ENCODE results near the gene IFIT1B.
"Not testable (repeated sequence)": the region's sequence is repeated elsewhere in the genome, so short reads cannot be mapped to it uniquely, and the experiment has no call there.

Gene IFIT1B

DNA sequence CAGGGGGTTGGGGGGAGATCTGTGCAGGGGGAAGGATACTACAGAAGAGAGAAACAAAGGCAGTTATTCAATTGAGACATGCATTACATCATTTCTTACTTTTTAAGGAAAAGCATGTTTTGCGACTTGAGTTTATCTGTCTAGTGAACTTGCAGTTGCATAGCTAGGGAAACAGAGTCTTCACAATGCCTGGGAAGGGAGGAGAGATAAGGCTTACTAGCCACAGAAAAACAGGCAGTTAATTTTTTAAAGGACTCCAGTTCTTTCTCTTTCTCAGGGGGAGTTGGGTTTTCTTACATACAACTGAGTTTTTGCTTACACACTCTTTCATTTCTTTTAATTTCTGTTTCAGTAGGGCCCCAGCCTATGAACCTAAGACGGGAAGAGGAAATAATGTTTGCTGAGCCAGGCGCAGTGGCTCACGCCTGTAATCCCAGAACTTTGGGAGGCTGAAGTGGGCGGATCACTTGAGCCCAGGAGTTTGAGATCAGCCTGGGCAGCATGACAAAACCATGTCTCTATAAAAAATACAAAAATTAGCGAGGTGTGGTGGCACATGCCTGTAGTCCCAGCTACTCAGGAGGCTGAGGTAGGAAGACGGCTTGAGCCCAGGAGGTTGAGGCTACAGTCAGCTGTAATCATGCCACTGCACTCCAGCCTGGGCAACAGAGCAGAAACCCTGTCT is 27.1 kb upstream of the IFIT1B start:
- DNase-seq = not testable (repeated sequence)

DNA sequence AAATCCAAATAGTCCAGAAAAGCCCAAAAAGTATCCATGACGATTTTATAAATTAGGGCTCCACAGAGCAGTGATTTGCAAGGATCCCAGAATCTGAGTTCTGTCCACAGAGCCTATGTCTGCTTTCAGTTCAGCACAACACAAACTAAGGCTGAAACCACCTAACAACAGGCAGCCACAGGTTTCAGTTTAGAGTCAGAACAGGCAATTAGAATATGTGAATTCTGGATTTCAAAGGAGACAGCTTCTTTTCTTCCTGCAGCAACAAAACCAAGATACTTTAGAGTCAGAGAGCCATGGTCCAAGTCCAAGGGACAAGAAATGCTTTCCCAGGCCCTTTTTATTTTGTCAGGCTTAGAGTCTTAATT is 26.5 kb upstream of the IFIT1B start:
- no peak for DNase-seq

DNA sequence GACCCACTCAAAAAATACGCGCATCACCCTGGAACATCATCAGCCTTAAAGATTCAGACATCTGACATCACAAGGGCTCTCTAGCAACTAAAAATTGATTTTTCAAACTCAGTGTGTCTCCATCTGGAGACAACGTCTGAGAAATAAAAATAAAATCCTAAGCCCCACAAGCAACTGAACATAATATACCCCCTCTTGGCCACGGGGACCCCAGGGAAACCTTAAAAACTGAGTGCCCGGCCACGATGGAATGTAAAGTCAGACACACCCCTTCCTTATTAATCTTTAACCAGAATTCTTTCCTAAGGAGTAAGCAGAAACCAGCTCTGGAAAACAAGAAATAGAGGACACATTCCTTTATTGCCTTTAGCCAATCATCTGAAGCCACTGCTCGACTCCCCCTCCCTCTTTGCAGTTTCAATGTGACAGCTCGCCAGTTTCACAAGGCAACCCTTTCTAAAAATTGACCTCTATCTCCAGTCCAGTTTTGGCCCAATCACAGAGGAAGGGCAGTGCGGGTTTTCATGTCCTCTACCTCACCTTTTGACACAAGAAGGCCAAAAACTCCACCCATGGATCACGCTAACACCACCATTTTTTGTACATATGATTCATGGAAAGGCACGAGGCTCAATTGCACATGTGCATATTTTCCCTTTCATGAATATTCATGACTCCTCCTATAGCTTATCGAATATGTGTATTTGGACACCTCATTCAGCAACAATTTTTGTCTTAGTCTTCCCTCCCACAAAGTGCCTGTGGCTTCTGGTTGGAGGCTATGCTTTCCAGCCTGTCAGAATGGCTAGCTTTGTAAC is 25.9 kb upstream of the IFIT1B start:
- DNase-seq = no peak

DNA sequence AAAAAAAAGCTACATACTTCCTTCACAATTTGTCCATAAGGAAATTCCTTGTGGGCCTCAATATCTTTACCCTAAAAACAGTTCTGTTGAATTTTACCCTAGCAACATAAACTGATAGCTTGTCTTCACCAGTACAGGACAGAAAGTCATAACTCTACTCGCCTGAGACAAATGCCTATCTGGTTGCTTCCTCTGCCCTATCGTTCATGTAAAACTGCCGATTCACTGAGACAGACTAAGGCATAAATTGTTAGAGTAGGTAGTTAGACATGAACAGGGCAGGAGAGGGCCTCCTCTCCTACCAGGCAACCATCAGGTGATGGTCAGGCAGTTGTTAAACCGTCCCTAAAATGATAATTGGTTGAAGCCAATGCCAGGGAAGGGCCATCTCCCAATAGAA is 25.1 kb upstream of the IFIT1B start:
- no peak for DNase-seq

DNA sequence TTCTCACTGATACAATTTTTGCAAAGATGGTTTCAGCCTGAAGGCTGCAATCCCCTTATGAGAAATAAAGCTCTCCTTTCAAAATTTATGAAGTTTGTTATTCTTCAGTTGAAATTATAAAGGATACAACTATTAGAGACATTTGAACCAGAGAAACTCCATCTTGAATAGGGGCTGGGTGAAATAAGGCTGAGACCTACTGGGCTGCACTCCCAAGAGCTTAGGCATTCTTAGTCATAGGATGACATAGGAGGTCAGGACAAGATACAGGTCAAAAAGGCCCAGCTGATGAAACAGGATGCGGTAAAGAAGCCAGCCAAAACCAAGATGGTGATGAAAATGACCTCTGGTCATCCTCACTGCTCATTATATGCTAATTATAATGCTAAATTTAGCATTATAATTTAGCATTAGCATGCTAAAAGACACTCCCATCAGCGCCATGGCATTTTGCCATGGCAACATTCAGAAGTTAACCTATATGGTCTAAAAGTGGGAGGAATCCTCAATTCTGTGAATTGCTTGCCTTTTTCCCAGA is 22.4 kb upstream of the IFIT1B start:
- DNase-seq = no peak

DNA sequence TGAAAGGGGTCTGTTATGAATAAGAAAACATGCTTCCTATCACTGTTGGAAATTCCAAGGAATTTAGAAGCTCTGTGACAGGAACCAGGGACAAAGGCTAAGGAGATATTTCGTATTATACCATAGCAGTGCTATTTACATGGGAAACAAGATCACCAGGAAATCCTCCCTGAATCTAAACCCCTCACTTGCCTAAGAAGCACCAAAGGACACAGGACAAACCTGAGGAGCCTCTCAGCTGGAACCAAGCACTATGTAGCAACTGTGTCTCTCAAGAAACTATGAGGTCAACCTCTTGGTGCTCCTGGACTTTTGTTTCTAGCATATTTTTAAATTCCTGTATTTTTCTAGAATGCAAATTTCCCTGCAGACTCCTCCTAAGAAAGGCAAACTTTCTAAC is 20.8 kb upstream of the IFIT1B start:
- DNase-seq = no peak

DNA sequence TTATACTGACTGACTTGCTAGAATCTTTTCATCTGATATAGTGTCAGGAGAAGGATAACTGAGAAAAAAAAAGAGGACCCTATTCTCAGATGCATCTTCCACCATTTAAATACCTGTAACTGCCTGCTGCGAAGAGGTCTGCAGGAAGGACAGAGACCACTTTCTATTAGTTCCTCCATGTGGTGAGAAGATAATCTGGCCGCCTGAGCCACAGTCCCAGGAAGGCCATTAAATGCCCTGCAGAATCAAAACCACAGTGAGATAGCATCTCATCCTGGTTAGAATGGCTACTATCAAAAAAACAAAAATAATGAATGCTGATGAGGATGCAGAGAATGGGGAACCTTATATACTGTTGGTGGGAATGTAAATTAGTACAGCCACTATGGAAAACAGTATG is 19.9 kb upstream of the IFIT1B start:
- no peak for DNase-seq

DNA sequence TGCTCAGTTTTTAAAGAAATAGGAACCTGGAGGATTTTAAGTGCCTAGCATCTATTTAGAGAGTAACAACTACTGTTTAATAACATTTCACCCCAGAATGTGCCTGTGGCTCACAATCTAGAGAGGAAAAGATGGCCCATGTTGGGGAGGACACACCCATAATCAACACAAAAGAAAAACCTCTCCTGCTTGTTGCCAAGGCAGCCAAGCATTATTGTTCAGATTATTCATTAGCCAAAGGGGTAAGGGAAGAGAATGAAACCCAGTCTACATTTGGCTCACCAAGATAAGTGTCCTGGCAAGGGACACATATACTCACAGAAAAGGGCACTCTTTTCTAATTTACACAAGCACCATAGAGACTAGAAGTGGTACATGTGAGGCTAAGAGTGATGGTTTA is 17.7 kb upstream of the IFIT1B start:
- DNase-seq = no peak

DNA sequence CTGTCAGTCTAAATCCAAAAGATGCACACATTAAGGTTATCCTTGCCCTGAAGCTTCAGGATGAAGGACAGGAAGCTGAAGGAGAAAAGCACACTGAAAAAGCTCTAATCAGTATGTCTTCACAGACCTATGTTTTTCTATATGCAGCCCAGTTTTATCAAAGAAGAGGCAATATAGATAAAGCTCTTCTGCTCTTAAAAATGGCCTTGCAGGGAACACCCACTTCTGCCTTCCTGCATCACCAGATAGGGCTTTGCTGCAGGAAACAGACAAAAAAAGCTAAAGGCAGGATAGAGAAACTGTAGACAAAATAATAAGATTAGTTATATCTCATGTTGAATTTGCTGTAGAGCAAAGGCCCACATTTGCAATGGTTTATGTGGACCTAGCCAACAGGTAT is 14.9 kb upstream of the IFIT1B start:
- no peak for DNase-seq

DNA sequence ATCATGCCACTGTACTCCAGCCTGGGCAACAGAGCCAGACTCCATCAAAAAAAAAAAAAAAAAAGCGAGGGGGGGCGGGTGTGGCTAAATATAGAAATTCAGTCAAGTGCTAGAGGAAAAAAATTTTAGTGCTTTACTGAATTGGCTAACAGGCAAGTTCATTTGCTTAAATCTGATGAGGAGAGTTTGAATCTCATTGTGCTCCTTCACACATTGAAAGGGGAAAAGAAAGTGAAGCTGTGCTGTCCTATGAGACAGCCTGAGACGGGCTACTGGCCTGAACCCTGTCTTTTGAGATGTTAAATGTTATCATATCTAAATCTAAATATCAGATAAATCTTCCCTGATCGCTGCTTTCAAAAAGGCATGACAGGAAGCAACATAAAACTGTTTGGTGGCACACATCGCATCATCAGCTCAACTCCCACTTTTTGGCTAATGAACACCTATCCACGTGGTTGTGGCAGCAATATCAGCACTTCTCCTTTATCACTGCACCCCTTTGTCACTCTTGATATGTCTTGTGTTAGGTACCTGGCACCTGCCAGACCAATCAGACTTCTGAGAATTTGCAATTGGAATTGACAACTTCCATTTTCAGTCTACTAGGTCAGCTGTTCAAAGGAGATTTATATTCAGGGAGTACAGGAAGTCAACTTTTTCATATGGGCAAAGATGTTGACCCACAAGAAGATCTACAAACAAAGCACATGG is 14.0 kb upstream of the IFIT1B start:
- DNase-seq = no peak

DNA sequence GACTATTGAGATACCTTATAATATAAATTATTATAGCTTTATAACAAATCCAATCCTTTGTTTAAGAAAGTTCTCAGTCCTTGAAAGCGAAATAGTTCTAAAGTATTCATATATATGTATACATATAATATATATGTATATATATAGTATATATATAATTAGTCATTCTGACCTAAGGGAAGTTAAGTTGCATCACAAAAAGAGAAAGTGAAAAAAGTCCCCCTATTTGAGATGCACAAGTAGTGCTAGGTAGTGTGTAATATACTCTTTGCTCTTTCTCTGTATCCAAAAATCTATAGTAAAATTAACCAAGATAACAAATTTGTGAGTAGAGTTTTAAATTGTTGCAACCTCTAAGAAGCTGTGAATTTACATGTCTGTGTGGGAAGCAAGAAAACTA is 13.3 kb upstream of the IFIT1B start:
- DNase-seq = no peak

DNA sequence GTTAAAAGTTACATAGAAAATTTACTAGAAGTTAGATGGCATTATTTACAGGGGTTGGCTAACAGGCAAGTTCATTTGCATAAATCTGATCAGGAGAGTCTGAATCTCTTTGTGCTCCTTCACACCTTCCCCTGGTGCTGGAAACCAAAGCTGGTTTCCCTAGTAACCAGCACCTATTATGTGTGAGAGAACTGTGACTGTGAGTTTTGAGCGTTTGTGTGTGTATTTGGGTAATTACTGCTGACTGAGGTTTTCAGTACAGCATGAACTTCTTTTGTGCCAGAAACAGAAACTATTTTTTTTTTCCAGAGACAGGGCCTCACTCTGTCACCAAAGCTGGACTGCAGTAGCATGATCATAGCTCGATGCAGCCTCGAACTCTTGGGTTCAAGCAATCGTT is 10.3 kb upstream of the IFIT1B start:
- DNase-seq = no peak

DNA sequence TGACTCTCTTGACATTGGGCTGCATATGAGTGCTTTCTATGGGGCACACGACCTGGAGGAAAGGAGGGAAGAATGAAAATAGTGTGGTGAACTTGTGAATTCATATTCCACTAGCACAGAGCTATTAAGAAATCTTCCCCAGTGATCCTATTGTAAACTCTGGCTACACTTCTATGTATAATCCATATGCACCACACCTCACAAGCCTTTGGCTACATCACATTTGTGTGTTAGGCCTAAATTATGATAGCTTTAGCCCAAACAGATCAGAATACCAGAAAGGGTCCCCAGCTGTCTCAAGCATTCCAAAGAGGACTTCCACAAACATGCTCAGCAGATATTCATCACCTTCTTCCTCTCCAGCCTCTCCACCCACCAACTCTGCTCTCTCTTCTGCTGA is 9.7 kb upstream of the IFIT1B start:
- no peak for DNase-seq

DNA sequence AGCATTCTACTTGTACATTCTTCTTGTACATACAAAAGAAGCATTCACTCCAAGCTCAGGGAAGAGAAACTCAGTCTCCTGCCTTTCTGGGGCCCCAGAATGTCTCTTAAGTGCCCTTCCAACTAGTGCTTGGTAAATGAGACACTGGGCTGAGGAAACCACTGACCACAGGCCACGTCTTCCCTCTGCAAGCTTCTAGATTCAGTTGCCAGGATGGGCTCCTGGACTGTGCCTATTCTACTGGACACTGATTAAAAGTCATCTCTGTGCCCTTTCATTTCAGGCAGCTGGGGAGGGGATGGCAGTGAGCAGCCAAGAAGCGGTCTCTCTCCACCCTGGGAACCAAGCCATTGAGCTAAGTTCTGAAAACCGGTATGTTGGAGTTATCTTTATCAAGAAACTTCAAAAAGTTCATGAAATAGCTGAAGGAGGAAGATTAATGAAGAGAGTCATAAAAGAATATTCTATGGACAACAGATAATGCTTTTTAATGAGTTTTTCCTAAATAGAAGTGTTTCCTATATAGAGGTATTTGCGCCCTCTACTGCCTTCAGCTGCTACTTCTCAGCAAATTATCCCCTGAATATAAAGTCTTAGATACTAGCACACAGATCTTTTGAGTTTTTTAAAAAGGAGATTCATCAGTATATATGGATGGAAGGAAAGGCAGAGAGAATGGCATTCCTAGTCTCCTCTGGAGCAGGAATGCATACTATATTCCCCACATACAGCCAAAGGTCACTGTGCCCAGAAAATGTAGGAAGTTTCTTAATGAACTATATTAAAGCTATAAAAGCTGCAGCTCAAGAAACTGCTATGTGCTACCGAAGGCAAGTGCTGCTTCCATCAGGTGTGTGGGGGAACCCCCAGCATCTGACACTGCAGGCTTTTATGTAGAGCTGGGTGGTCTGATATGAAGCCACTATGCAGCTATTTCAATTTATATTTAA is 8.4 kb upstream of the IFIT1B start:
- DNase-seq = no peak

DNA sequence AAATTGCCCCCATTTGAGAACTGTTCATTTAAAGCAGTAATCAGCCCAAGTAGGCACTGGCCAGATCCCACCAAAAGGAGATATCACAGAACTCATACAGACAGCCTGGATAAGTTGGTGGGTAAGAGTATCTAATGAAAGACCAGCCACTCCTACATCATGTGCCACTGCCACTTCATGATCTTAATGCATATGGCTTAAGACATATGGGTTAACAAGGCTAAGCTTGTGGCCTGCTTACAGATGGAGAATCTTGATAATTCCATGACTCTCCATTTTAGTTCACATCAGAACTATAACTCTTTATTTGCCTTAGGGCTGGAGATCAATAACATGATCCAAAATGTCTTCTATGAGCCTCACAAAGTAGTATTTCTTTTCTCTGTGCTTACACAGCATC is 6.8 kb upstream of the IFIT1B start:
- DNase-seq = no peak

DNA sequence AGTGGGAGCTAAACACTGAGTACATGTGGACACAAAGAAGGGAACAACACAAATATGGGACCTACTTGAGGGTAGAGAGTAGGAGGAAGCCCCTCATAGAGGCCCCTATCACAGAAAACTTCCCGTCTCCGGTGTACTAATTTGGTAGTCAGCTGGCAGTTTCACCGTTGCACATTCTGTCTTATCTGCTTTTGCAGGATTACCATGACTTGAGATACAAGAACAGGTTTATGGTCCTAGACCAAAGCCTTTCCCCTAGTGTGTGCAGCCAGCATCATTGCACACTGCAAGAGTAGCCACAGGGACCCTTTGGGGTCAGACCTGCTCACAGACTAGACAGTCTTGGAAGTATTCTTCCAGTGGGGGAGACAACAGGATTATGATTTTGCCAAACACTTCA is 5.9 kb upstream of the IFIT1B start:
- DNase-seq = no peak

DNA sequence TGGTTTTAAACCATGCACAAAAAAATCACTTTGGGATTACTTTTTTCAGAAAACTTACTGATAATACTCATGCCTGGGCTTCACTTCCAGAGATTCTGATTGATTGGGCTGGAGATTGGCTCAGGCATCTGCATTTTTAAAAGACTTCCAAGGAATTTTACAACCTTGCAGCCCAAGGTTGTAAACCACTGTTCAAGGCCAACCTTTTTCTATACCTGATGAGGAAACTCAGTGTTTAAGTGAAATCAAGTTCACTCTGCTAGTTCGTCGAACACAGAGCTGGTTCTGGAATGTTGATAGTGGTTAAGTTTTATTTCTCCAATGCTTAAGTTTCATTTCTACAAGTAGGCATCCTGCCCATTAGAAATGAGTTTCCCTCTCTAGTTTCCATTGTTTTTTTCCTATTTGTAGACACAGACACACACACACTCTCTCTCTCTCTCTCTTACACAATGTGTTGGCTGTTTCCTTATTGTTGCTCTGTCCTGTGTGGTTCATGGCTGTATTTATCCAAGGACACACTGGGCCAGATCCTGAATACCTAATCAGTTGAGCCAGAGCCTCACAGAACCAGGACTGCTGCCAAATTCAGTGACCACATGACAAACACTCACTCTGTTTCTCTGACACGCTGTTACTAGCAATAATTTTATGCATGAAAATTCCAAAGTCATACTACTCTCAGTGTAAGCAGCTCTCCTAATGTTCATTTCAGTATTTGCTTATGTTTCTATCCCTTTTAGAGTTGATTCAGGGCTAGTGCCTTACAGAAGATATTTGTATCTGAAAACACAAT is 3.7 kb upstream of the IFIT1B start:
- no peak for DNase-seq

DNA sequence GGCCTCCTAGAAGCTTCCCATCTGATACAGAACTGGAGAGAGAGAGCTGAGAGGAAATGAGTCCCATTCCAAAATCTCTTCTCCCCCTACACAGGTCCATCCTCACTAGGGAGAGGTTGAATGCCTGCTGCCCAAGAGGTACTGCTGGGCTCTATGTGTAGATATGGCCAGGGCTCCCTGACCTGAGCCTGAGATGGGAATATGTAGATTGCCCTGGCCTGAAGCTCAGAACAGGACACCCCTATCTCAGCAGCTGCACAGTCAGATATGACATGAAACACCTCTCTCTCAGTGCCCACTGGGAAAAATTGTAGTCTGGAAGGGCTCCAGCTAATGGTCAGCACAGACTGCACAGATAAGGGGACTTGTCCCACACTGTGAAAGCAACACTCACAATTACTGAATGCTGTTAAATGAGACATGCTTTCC is 3.1 kb upstream of the IFIT1B start:
- DNase-seq = no peak

DNA sequence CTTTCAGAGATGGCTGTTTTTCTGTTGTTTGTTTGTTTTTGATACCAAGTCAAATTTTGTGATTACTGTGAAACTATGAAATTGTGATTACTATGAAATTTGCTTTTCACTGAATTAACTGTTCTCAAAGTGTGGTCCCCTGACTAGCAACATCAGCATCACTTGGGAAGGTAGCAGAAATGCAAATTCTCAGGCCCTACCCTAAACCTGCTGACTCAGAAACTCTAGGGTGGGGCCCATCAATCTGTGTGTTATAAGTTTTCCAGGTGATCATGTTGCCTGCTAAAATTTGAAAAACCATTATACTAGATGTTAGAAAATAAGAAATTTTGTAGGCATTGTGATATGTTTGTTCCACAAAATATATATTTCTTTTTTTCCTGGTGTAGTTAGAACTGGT is 1.2 kb downstream of the IFIT1B start:
- no peak for DNase-seq

DNA sequence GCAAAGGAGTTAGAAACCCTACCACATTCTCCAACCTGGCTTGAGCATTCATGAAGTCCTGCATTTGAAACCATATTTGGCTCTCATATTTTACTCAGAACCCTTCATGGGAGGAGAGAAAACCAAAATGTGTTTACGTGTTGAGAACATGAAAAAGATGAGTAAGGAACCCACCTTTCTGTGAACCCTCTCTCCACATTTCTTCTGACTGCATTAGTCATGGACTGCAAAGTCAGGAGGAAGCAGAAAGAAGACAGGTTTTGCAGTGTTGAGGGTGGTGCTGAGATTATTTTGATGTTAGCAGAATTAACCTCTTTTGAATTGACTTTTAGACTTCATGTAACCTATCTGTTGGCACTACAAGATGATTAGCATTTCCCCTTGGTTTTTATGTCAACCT is 4.9 kb downstream of the IFIT1B start:
- no peak for DNase-seq

DNA sequence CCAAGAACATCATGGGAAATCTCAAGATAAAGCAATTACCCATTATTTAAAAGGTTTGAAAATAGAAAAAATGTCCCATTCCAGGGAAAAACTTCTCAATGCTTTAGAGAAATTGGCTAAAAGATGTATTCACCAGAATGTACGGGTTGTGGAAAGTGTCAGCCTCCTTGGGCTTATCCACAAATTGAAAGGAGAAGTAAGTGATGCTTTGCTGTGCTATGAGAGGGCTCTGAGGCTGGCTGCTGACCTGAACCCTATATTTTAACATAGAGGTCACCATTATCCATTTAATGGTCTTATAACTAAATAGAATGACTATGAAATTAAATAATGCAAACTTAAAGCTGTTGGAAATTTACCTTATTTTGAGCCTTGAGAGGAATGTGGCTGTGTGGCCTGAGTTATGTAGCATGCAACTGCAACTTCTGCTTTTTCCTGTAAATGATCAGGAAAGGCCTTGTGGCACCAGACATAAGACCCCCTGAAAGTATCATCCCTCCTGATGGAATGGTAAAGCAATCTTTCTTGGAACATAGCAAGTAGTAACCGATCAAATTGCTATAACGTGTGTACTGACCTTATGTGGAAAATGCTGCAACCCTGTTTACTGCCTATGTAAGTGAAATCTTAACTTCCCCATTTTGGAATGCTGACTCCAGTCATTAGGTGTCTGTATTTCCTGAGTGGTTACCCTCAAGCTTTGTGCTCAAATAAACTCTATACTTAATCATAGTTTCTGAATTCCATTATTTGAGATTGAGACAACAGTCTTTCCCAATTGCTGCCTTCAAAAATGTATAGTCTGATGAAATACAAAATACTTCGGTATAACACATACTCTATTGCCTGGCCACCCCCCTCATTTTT is 6.9 kb downstream of the IFIT1B start:
- no peak for DNase-seq
